Heart right ventricle (tissue), 16 donors: ENCODE data around the gene PDSS1. TPM values are rescaled to one million over a fixed set of nuclear protein-coding genes. Genes with fewer than 3 reads are reported as not detected.

Experiments used
- ATAC-seq, 8 donors: fragments of 200-7000 bp; cut with Tn5 transposase; one replicate each; pipeline ENCODE4 v1.9.1; 2020; ENCODE audit warnings: mild to moderate bottlenecking in 8 of 8, moderate library complexity in 8 of 8, moderate number of reproducible peaks in 1 of 8
- DNase-seq, 2 donors: peaks; one replicate each; pipeline ENCODE4 v3.0.0-alpha.2; 2020
- H3K27ac ChIP-seq, 10 donors: fragments of 200-600 bp; sonication (generic) in 2 of 10; one replicate each; pipeline versions ENCODE4 v1.5.0 to v1.8.0; 2020 to 2022; ENCODE audit warnings: mild to moderate bottlenecking in 3 of 10
- H3K27me3 ChIP-seq, 7 donors: fragments of 200-600 bp; one replicate each; pipeline ENCODE4 v1.8.0; 2021 to 2022; ENCODE audit warnings: mild to moderate bottlenecking in 2 of 7
- H3K36me3 ChIP-seq, 9 donors: fragments of 200-600 bp; sonication (generic) in 1 of 9; one replicate each; pipeline versions ENCODE4 v1.5.0 to v1.8.0; 2020 to 2022; ENCODE audit warnings: mild to moderate bottlenecking in 2 of 9
- H3K4me1 ChIP-seq, 9 donors: fragments of 200-600 bp; sonication (generic) in 1 of 9; one replicate each; pipeline versions ENCODE4 v1.5.0 to v1.8.0; 2020 to 2022; ENCODE audit warnings: mild to moderate bottlenecking in 4 of 9
- H3K4me3 ChIP-seq, 10 donors: fragments of 200-600 bp; sonication (generic) in 2 of 10; one replicate each; pipeline versions ENCODE4 v1.5.0 to v1.8.0; 2020 to 2022; ENCODE audit warnings: mild to moderate bottlenecking in 7 of 10, moderate library complexity in 2 of 10
- H3K9me3 ChIP-seq, 11 donors: fragments of 200-600 bp in 10 of 11; sonication (generic) in 2 of 11; one replicate each; pipeline versions ENCODE4 v1.5.0 to v1.8.0; 2013 to 2022; ENCODE audit warnings: mild to moderate bottlenecking in 2 of 11, control low read depth in 1 of 11, moderate library complexity in 1 of 11
- CTCF ChIP-seq, 9 donors: fragments of 200-600 bp; sonication (generic) in 2 of 9; IDR thresholded peaks; one replicate each; pipeline versions ENCODE4 v1.5.0 to v1.8.0; 2021 to 2022; ENCODE audit warnings: antibody characterized with exemption in 9 of 9, mild to moderate bottlenecking in 5 of 9, moderate library complexity in 1 of 9
- WGBS, 2 donors: extraction: QIAGEN DNeasy Blood & Tissue Kit; methylation state at CpG; one replicate each; pipeline ENCODE4 v1.1.7; 2013; ENCODE audit warnings: inconsistent platforms in 1 of 2; 5-methylcytosine and 5-hydroxymethylcytosine counted together
- intact Hi-C, 10 donors: fragments of 100-400 bp; cut with DNase I; formaldehyde crosslinking; loops; one replicate each; pipeline versions ENCODE4 v1.11.1 to v1.14.2; 2022
- polyA plus RNA-seq, 2 donors: library from polyadenylated mRNA; stranded (reverse); fragments of 200-250 nt; gene quantifications; one replicate each; pipeline ENCODE4 v1.2.3, GENCODE V29; 2013
- total RNA-seq, 10 donors: library from RNA; stranded (reverse); fragmentation: NEBNext Ultra II Directional in 3 of 10; extraction: Animal tissue kit (Norgen Biotek cat#: 25700) in 3 of 10; gene quantifications; one replicate each; pipeline versions ENCODE4 v1.2.1 to v1.2.4, GENCODE V29; 2021 to 2023
- donor health status: Arrhythmogenic right ventricular cardiomyopathy.
- donor health status: ischemic (EF 13 %, LVEDD 7.1; RV severe dilation, severe dysfunction).
- donor health status: healthy with polysubstance abuse.
- donor health status: DM: no; HTN: yes; CAD: no.
- donor health status: DM: no; HTN: no; CAD: no.
- donor health status: ischemic (EF 25% LVEDD 6.9; RV normal size, moderate dysfunction).
- donor health status: ischemic (EF 25% LVEDD 5.7; RV mildly dilated, moderate dysfunction).
- donor health status: healthy.
- donor health status: DM: yes; HTN: yes; CAD: no.
- donor health status: Ischemic cardiomyopathy.
- donor health status: ischemic (EF 35%, LVEDD 5.7; RV mildly dilated, moderate dysfunction).
- donor health status: nonischemic (EF 11% LVEDD 7.7; RV severe dilation, severe dysfunction).
- donor health status: DM: yes; HTN: yes; CAD: no.
- donor health status: PGD.
- donor health status: ischemic (EF 29% LVEDD 5.4; RV normal size, mild dysfunction).
- donor health status: nonischemic (EF 23%, LVEDD 6.1; RV moderate dilation, normal function).

Gene PDSS1
- total and polyA plus RNA-seq, 12 donors, result 3.7 to 10.5 (median 5.9) TPM

DNA sequence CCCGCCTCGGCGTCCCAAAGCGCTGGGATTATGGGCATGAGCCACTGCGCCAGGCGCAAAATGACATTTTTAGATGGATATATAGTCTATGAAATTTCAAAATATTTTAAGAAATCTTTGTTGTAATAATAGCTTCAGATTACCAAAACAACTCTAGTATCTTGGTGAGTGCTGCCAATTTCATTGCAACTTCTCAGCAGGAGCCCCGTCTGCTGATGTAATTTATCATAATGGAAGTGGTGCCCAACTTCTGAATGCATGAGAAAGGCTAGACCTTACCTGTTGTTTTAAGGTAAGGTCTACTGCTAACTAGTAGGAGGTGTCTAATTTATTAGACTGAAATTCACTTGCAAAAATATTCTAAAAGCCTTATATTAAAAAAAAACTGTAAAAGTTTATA is 20.0 kb downstream of the PDSS1 start:
- H3K27ac ChIP-seq, result no peak overlapping the region
- TF ChIP-seq CTCF (IDR thresholded peaks at IDR 0.05), result no peak
- H3K4me1 ChIP-seq, result no peaks in the 10 kb centered on the region
- ATAC-seq (no peak), DNase-seq (no peak)
- H3K36me3 ChIP-seq, result peaks cover 0 to 87% (median 0%) of the 10 kb centered on the region in 9 donors
- H3K4me3 ChIP-seq, result no peak overlapping the region
- intact Hi-C loops, result no loop called here
- H3K27me3 ChIP-seq, result no peaks in the 10 kb centered on the region
- H3K9me3 ChIP-seq, result no peaks in the 10 kb centered on the region
- WGBS, 2 donors, result 82 to 88% methylated on average over 7 of the region's 7 CpGs

DNA sequence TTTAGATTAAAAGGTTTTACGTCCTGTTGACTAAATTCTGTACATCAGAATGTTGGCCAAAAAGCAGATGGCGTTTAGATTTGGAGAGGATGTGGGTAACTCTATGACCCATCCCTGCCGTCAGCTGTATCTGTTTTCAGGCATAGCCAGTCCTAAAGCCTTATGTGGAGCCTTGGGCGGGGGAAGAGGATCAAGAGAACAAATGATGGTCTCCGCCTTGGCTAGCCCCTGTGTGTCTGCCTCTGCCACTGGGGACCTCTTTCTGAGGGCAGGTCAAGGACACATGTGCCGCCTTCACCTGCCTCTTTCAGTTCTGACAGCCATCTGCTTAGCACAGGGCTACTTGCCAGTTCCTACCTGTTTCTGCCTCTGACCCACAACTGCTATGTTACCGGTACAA is 24.1 kb downstream of the PDSS1 start:
- peak overlapping the region in 1 of 10 donors; percentile 75 for H3K27ac ChIP-seq
- ATAC-seq (peak in 3 of 8 donors; percentile 20 to 34 (median 29)), DNase-seq (no peak)
- peaks cover 0 to 6% (median 0%) of the 10 kb centered on the region in 9 donors for H3K4me1 ChIP-seq
- intact Hi-C loops, result no loop called here
- no peak for TF ChIP-seq CTCF (IDR thresholded peaks at IDR 0.05)
- peaks cover 0 to 87% (median 5%) of the 10 kb centered on the region in 9 donors for H3K36me3 ChIP-seq
- H3K9me3 ChIP-seq, result no peaks in the 10 kb centered on the region
- H3K4me3 ChIP-seq, result no peak overlapping the region
- 91 to 96% methylated on average over 7 of the region's 7 CpGs for WGBS, 2 donors
- H3K27me3 ChIP-seq, result no peaks in the 10 kb centered on the region

GRCh38 chr10:26723016-26723415 is 25.5 kb downstream of the PDSS1 start:
- WGBS, 2 donors, result 85 to 96% methylated on average over 4 of the region's 4 CpGs
- H3K27ac ChIP-seq, result no peak overlapping the region
- DNase-seq (no peak), ATAC-seq (no peak)
- no peak for TF ChIP-seq CTCF (IDR thresholded peaks at IDR 0.05)
- no peaks in the 10 kb centered on the region for H3K9me3 ChIP-seq
- H3K4me1 ChIP-seq, result peaks cover 0 to 6% (median 0%) of the 10 kb centered on the region in 9 donors
- no peaks in the 10 kb centered on the region for H3K27me3 ChIP-seq
- no peak overlapping the region for H3K4me3 ChIP-seq
- intact Hi-C loops, result no loop called here
- H3K36me3 ChIP-seq, result peaks cover 0 to 87% (median 5%) of the 10 kb centered on the region in 9 donors

- intact Hi-C loops, result loop anchor here (1.0 to 5.0 kb wide), 7 partner anchors 133 to 157 kb away; partner anchors contain the start of gene ABI1 (in 3 of the 10)
- 53 to 59% methylated on average over 8 of the region's 8 CpGs for WGBS, 2 donors
- Histone ChIP-seq H3K27ac (no peak overlapping the region), H3K27me3 (no peaks in the 10 kb centered on the region), H3K4me3 (no peak overlapping the region), H3K9me3 (no peaks in the 10 kb centered on the region), H3K36me3 (peaks cover 0 to 78% (median 5%) of the 10 kb centered on the region in 9 donors), H3K4me1 (peaks cover 0 to 6% (median 0%) of the 10 kb centered on the region in 9 donors)
- peak; percentile 64 to 89 (median 82) for TF ChIP-seq CTCF (IDR thresholded peaks at IDR 0.05)
- ATAC-seq (peak in 5 of 8 donors; percentile 59 to 74 (median 67)), DNase-seq (peak; percentile 45 to 68)
Observed at GRCh38 chr10:26725837-26726727, 28.6 kb downstream of the PDSS1 start.
